Activated CD4-positive, alpha-beta T cell treated with anti-CD3 and anti-CD28 coated beads for 48 hours (primary cell): ENCODE measurements around the gene CTCFL.
"Not testable (repeated sequence)": the region's sequence is repeated elsewhere in the genome, so short reads cannot be mapped to it uniquely, and the experiment has no call there.

ENCODE experiments used
- DNase-seq: peaks from one replicate; pipeline ENCODE4 v3.0.0-alpha.2; 2020

Gene CTCFL

DNA sequence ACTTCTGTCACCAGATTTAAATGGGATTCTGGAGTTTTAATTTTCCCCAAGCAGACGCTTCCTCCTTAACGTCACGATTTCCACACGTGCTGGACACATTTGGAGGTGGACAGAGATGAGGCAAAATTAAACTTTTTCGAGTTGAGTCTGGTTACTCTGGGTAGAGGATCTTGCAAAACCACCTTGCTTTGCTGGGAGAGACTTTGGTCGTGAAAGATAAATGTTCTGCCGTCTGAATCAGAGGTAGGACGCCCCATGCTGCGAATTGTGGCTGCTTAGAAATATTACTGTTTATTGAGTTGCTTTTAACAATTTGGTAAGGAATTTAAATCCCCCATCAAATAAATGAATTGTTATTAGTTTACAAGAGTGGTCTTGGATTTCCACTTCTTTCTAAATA lies 46.8 kb downstream of the CTCFL start:
- no peak for DNase-seq

DNA sequence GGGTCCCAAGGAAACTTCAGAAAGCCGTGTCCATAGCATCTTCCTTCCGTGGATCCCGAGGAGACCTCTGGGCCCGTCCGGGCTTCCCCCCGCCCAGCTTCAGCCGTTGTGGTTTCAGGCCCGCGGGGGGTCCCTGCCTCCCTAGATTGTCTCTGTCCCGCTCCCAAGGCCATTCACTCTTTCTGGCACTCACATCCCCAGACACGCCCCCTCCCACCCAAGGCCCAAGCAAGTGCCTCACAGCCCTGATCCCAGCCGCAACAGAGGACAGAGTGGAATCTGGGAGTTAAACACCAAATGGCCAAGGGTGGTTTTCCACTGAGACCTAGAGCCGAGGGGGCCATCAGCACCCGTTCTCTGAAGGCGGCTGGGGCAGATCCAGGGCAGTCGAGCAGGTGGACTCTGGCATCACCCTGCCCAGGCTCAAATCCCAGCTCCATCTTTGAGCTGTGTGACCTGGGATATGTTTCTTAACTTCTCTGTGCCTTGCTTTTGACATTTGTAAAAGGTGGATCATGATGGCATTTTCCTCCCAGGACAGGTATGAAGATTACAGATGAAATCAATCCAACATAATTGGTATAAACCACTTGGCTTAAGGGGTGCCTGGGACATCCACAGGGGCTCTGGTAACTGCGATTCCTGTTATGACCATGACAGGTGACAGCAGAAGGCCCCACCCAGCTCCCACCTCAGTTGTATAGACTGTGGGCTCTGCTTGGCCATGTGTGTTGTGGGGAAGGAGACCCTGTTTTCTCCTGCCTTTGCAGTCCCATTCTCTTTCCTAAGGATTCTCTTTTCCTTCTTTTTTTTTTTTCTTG lies 48.1 kb downstream of the CTCFL start:
- no peak for DNase-seq

DNA sequence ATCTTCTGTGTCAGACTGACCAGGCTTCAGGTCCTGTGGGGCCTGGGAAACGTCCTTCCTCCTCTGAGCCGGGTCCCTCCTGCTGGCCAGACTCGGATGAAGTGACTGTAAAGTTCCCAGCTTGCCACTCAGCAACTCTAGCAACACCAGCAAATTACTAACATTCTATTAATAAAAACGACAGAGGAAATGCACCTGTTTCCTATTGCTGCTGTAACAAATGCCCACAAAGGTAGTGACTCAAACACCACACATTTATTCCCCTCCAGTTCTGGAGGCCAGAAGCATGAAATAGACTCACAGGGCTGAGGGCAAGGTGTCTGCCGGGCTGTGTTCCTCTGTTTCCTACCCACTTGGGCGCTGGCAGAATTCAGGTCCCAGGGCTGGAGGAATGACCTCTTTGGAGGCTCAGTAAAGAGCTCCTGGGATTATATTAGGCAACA lies 48.8 kb downstream of the CTCFL start:
- no peak for DNase-seq

DNA sequence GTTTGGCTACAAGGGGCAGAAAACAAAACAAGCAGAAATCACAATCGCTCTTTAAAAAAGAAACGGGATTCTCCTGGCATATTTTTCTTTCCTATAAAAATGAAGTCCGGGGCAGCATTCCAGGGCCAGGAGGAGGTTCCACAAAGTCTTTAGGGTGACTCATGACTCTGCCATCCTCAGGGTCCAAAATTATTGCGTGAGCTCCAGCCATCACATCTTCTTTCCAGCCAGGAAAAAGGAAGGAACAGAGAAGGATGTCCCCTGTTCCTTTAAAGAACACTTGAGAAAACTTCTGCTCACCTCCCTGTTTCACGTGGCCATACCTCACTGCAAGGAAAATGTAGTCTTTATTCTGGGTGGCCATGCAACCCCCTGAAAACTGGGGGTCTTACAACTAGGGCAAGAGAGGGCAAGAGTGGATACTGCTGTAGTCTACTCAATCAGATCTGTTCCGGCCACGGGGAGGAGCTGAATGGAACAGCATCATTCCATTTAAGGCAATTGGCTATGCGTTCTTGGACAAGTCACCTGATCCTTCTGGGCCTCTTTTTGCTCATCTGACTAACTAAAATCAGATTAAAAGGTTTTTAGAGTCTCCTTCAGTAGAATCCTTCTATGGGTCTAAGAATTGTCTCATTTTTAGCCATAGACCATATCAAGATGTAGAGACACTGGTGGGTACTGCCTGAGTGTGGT lies 49.4 kb downstream of the CTCFL start:
- DNase-seq, result no peak

DNA sequence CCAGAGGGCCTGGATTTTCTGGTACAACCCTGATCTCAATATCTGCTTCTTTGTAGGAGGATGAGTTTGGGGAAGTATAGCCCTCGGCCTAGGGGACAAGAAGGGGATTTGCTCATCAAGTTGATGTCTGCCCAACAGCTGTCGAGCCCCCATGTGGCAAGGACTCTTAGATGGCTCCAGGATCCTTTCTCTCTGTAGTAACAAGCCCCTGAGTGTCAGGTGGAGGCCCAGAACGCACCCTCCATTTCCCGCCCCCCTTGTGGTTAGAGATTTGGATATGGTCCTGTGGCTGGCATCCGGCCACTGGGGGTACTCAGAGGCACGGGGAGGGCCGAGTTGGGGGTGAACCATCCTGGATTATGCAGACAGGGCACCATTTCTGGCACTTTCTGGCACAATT lies 50.1 kb downstream of the CTCFL start:
- DNase-seq, result no peak

DNA sequence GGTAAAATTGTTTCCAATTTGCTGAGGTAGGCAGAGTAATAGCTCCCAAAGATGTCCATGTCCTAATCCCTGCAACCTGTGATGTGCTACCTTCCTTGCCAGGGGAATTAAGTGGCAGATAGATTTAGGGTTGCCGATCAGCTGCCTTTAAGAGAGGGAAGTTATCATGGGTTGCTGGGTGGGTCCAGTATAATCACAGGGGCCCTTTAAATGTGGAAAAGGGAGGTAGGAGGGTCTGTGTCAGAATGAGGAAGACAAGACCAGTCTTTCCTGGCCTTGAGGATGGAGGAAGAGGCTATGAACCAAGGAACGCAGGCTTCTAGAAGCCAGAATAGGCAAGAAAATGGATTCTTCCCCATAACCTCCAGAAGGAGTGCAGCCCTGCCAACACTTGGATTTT lies 50.7 kb downstream of the CTCFL start:
- no peak for DNase-seq

DNA sequence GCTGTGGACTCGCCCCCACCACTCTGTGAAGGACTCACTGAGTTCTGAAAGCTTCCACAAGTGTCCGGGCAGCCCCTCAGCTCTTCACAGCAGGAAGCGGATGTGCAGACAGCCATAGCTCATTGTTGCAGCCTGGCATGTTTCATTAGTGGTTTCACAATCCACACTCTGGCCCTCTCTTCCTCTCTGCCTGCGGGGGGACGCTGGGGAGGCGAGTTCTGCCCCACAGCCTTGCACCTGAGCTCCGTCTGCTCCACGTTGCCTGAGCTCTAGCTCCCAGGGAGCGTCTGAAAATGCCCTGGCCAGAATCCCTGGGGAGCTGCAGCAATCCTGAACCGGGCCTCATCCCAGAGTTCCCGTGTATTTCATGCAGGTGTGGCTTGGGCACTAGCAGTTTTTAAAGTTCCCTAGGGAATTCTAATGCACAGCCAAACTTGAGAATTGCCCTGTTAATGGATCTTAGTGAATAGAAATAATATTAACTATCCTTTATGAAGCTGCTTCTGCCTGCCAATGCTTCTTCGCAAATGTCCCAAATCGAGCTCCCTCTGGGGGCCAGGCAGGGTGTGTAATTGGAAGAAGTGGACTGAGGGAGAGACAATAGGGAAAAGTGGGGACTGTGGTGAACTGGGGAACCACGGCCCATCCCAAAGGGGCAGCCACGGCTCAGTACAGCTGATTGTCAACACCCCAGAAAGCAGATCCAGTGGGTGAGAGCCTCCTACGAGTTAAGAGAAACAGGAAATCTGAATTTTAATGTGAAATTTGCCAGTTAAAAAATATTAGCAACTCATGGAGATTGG lies 51.5 kb downstream of the CTCFL start:
- DNase-seq, result peak; percentile 25

DNA sequence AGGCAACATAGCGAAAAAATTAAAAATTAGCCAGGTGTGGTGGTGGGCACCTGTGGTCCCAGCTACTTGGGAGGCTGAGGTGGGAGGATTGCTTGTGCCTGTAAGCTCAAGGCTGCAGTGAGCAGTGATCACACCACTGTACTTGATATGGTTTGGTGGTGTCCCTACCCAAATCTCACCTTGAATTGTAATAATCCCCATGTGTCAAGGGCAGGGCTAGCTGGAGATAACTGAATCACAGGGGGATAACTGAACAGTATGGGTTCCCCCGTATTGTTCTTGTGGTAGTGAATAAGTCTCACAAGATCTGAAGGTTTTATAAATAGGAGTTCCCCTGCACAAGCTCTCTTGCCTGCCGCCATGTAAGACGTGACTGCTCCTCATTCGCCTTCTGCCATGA lies 52.5 kb downstream of the CTCFL start:
- not testable (repeated sequence) for DNase-seq

DNA sequence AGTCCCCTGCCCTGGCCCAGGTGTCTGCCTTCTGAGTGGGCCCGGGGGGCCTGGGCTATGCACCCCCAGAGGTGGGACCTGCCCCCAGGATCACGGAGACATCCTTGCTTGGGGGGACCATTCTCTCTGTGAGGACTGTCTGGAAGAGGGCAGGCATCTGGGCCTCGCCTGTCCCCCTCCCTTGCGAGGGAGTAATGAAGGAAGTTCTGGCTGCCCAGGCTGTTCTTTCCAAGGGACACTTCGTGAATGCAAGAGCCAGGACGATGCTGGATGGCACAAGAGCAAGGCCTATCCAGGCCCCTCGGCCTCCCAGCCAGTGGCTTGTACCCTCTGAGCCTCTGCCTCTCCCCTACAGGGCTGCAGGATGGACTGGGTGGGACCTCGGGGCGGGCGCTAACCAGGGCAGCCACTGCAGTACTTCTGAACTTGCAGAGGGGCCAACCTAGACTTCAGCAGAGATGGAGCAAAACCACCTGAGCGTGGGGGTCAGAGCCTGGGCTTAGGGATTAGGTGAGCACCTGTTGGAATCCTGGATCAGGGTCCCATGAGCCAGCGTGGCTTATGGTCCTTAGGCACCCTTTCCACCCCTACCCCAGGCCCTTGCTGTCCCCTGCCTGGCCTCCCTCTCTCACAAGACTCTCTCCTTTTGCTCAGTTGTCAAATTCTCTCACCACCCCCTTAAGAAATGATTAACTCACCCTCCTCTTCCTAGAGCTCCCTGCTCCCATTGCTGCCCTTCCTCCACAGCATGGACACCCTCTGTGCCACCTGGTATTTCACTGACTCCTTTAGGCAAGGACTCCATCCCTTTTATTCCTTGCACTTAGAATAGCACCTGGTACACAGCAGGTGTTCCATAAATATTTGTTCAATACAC lies 53.2 kb downstream of the CTCFL start:
- DNase-seq, result no peak

DNA sequence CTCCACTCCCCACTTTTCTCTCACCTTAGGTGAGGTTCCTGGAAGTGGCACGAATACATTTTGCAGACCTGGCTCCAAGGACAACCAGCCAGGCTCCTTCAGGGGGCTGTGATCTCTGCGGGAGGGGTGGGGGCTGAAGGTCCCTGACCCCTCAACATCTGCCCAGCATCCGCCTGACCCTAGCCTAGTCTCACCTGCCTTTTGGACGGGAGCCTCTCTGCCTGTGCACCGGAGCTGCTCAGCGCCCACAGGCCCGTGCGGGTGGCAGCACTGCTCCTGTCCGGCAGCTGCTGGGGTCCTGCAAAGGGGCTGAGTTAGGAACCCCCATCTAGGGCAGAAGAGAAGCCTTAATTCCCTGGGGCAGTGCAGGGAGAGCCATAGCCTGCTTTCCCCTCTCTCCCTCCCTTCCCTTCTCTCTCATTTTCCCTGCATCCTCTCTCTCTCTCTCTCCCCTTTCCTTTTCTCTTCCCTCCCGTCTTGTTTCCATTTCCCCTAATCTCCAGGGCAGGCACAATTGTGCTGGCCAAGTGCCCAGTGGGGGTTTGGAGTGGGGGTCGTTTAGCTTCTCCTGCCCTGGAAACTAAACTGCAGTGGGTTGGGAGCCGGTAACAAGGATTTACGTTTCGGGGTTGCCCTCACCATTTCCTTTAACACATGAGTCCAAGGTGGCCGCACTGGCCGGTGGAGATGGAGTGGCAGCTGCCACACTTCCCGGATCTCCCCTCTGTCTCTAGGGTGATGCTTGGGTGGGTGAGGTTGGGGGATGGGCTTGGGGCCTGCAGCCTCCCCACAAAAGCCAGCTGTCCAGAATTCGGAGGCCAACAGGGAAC lies 54.1 kb downstream of the CTCFL start:
- no peak for DNase-seq

DNA sequence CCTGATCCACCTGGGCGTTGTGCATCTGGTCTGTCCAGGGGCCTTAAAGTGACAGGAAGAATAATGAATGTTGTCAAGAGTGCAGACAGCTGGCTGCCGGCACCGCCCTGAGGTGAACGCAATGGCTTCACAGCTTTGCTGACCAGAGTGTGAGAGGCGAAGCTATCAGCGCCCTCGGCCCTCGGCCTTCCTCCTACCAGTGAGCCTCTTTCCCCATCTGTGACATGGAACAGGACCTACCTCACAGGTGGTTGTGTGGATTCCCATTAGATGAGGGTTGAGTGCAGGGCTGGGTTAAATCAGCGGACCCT lies 54.8 kb downstream of the CTCFL start:
- no peak for DNase-seq

DNA sequence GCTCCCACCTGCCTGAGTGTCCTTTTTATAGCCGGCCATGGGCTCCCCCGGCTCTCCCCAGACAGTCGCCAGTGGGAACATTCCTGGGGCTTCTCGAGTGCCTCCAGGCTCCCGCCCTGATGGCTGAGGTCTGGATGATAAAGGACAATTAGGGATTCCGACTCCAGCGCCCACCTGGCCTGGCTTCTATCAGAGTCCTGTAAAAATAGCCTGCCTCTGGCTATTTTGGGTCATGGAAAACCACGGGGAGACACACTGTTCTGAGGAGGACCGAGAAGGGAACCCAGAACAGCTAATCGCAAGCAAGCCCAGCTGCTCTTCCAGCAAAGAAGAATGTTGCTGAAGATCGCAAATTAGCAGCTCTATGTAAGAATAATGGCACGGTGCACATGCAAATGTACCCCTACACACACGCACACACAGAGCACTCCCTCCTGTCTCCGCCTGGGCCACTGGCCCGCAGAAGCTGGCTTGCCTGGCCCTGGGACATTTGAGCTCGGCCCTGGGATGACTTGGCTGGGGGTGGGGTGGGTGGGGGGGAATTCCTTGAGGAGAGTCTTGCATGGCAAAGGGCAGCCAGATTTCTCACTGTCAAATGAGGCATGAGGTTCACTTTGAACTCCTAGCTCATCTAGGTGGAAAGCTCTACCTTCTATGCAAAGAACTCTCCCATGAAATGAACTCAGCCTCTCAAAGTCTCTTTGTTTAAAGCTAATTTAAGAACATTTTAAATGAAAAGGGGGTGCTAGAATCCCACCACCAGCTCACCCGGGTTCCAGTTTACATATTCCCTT lies 55.3 kb downstream of the CTCFL start:
- DNase-seq, result no peak

DNA sequence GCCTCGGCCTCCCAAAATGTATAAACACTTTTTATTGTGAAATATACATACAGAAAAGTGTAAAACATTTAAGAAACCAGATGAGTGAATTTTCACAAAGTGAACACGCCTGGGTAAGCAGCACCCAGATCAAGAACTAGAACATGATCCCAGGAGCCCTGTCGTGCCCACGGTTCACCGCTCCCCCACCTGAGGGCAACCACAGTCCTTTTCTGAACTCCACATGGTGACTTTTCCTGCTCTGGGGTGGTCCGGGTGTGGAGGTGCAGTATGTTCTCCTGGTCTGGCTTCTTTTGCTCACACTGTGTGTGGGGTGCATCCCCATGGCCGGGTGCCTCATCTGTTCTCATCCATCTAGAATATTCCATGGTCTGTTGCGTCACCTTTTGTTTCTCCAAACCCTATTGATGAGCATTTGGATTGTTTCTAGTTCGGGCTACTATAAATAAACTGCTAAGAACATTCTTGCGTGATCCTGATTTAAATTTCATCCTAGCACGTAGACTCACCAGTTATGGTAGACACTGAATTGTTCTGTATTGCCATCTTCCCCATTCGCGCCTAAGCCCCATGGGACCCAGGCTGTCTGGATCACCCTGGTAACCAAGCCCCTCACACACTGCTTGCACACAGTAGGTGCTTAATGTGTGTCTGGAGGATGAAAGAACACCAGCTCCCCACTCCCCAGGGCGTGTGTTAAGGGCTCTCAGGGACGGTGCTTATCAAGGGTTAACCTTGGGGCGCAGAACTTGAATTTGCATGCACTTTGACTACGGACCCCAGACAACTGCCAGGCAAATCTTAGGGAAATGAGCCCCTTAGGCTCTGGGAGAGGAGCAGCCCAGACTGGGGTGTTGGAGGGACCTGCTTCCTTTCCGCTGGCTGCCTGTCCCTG lies 56.2 kb downstream of the CTCFL start:
- no peak for DNase-seq

DNA sequence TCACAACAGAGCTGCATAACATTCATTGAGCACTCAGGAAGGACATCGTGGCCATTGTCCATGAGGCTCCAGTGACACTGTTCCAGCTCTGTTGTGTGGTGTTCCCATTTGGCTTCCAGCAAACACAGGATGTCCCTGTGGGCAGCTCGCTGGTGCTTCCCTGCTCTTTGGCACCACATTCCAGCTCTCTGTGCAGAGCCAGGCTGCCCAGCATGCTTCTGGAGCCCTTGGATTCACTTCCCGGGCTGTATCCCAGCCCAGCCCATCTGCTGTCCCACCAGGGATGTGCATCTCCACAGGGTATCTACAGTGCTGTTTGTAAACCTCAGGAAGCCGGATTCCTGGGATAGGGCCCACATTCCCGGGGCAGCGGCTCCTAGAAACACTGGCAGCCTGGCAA lies 57.2 kb downstream of the CTCFL start:
- no peak for DNase-seq

DNA sequence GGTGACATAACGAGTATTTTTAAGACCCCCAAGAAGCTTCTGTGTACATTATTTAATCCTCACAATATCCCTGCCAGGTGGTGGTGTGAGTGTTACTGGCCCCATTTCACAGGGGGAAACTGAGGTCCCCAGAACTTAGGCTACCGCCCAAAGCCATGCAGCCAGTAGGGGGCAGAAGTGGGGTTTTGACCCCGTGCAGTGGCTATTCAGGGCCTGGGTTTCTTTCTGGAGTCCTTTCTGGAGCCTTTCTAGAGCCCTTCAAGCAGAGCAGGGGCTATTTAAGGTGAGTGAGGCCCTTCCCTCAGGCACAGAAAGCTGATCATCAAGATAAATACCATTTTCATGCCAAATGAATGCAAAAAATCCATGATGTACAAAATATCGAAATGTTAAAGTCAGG lies 59.0 kb downstream of the CTCFL start:
- DNase-seq, result no peak

DNA sequence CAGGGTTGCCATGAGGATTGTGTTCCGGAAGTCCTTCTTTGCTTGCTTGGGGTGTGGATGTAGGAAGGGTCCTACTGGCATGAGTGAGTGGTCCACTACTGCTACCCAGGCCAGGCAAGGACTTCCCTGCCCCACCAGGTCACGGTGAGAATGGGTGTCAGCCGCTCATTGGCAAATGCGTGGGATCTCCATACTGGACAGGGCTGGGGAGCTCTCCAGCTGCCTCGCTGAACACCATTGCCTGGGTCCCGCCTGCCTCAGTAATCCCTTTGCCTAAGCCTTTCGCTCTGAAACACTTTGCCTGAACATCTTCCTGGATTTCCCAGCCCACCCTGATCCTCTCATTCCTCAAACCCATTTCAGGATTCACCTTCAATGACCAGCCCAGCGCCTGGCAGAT lies 59.5 kb downstream of the CTCFL start:
- no peak for DNase-seq

DNA sequence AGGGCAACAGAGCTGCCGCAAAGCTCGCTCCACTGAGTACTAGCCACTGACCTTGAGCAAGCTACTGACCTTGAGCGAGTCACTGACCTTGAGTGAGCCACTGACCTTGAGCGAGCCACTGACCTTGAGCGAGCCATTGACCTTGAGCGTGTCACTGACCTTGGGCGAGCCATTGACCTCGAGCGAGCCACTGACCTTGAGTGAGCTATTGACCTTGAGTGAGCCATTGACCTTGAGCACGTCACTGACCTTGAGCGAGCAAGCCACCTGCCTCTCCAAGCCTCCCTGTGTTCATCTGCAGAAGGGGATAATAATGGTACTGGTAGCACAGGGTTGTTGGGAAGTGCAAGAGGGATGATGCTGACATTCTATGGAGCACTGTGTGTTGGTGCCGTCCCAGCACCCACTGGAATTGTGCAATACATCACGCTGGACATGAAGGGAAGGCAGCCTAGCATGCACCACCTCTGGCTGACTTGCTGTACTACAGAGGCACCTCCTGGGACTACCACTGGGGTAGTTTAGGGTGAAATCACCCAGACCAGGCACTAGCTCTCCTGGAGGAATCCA lies 60.2 kb downstream of the CTCFL start:
- peak; percentile 15 for DNase-seq

DNA sequence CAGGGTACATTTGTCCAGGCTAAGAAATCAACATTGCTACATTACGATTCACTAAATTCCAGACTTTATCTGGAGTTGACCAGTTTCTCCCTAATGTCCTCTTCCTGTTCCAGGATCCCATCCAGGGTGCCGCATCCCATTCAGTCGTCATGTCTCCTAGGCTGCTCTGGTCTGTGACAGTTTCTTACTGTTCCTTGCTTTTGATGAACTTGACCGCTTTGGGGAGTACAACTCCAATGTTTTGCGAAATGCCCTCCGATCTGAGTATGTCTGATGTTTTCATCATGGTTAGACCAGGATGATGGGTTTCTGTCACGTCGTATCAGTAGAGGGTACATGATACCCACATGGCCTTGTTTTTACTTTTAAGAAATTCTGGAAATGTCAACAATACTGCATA lies 62.2 kb downstream of the CTCFL start:
- DNase-seq, result no peak

DNA sequence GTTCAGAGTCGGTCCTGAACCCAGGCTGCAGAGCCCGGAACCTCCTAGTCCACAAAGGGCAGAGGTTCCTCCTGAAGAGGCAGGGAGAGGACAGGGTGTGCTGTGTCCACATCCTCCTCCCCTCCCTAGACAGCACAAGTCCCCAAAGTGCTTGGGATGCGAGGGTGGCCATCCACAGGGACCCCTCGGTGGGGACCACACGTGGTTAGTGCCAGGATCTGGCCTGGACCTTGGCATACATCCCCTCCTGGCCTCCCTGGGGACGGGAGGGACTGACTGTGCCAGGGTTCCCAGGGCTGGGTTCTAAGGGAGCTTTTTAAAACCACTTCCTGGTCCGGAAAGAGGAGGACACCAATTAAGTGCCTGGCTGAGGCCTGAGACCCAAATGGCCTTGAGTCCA lies 63.2 kb downstream of the CTCFL start:
- no peak for DNase-seq
